MM.1S (cell line): ENCODE measurements around the gene KRTAP10-5.

ENCODE experiments used
- DNase-seq: peaks from one replicate; pipeline ENCODE4 v3.0.0-alpha.2; 2015
- H2AFZ ChIP-seq: fragments of 300-600 bp; sonication (generic); 2 replicates; pipeline ENCODE4 v1.6.0; 2016; ENCODE audit warnings: antibody characterized with exemption, low read length
- H3F3A ChIP-seq: fragments of 300-600 bp; sonication (generic); 2 replicates; pipeline ENCODE4 v1.6.1; 2016; ENCODE audit warnings: mild to moderate bottlenecking, antibody characterized with exemption, low read length, moderate library complexity, mixed read lengths; ENCODE audit not compliant: insufficient read depth
- H3K27ac ChIP-seq: fragments of 300-600 bp; sonication (generic); 2 replicates; pipeline ENCODE4 v1.5.1; 2016; ENCODE audit warnings: mild to moderate bottlenecking, low read length
- H3K27me3 ChIP-seq: fragments of 300-600 bp; sonication (generic); replicated peaks from 2 replicates; pipeline ENCODE4 v1.6.0; 2016; ENCODE audit warnings: low read length; ENCODE audit not compliant: insufficient read depth
- H3K36me3 ChIP-seq: fragments of 300-600 bp; sonication (generic); replicated peaks from 2 replicates; pipeline ENCODE4 v1.6.1; 2016; ENCODE audit warnings: mild to moderate bottlenecking, low read length, mixed read lengths; ENCODE audit not compliant: insufficient read depth
- H3K4me1 ChIP-seq: fragments of 300-600 bp; sonication (generic); 2 replicates; pipeline ENCODE4 v1.6.1; 2016; ENCODE audit warnings: low read length, mixed read lengths
- H3K4me2 ChIP-seq: fragments of 300-600 bp; sonication (generic); 2 replicates; pipeline ENCODE4 v1.6.0; 2016; ENCODE audit warnings: low read depth, low read length
- H3K4me3 ChIP-seq: fragments of 300-600 bp; sonication (generic); 2 replicates; pipeline ENCODE4 v1.5.1; 2016; ENCODE audit warnings: low read length, mixed read lengths
- H3K79me2 ChIP-seq: fragments of 300-600 bp; sonication (generic); 2 replicates; pipeline ENCODE4 v1.6.1; 2016; ENCODE audit warnings: mixed run types, low read length, mixed read lengths
- H3K9ac ChIP-seq: fragments of 300-600 bp; sonication (generic); 2 replicates; pipeline ENCODE4 v1.6.1; 2016; ENCODE audit warnings: low read length, mixed read lengths
- H3K9me2 ChIP-seq: fragments of 300-600 bp; sonication (generic); replicated peaks from 2 replicates; pipeline ENCODE4 v1.6.1; 2016; ENCODE audit warnings: mild to moderate bottlenecking, low read length, mixed read lengths; ENCODE audit not compliant: insufficient read depth
- H3K9me3 ChIP-seq: fragments of 300-600 bp; sonication (generic); replicated peaks from 2 replicates; pipeline ENCODE4 v1.6.1; 2016; ENCODE audit warnings: mild to moderate bottlenecking, low read length, mixed read lengths; ENCODE audit not compliant: insufficient read depth
- H4K20me1 ChIP-seq: fragments of 300-600 bp; sonication (generic); 2 replicates; pipeline ENCODE4 v1.6.1; 2016; ENCODE audit warnings: mild to moderate bottlenecking, low read length, moderate library complexity, mixed read lengths; ENCODE audit not compliant: insufficient read depth
- EZH2 ChIP-seq: fragments of 300-600 bp; sonication (generic); optimal IDR thresholded peaks from 2 replicates; pipeline ENCODE3; 2017; ENCODE audit warnings: low read depth, mild to moderate bottlenecking, antibody characterized with exemption, low read length, mixed read lengths
- EZH2phosphoT487 ChIP-seq: fragments of 300-600 bp; sonication (generic); IDR thresholded peaks from 2 replicates; pipeline ENCODE4 v1.6.1; 2018; ENCODE audit warnings: antibody characterized with exemption, low read length
- TF ChIP-seq, protein P1 (sequence below): fragments of 300-600 bp; sonication (generic); IDR thresholded peaks from 2 replicates; pipeline ENCODE4 v1.5.1; 2016; ENCODE audit warnings: antibody characterized with exemption, low read length, mixed read lengths

KRTAP10-5 gene

DNA sequence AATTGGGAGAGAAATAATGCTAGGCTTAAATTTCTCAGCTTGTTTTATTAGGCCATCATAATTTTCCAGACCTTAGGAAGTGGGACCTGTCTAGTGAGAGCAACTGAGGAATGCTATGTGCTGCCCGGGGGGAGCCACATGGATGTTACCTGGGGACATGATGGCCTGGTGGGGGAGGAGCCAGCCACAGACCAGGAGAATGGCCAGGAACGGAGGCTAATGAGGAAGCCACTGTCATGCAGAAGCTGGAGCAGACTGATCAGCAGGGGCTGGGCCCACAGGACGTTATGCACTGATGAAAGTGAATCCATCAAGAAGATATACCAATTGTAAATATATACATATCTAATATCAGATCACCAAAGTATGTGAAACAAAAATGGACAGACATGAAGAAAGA is 35.8 kb downstream of the KRTAP10-5 start:
- H3K9me2 ChIP-seq: no peaks in the 10 kb centered on the region
- no peaks in the 10 kb centered on the region for H3K79me2 ChIP-seq
- no peaks in the 10 kb centered on the region for H3K36me3 ChIP-seq
- H3K4me2 ChIP-seq: no peak overlapping the region
- TF ChIP-seq EZH2 (no peak), EZH2phosphoT487 (no peak)
- TF ChIP-seq, protein P1, sequence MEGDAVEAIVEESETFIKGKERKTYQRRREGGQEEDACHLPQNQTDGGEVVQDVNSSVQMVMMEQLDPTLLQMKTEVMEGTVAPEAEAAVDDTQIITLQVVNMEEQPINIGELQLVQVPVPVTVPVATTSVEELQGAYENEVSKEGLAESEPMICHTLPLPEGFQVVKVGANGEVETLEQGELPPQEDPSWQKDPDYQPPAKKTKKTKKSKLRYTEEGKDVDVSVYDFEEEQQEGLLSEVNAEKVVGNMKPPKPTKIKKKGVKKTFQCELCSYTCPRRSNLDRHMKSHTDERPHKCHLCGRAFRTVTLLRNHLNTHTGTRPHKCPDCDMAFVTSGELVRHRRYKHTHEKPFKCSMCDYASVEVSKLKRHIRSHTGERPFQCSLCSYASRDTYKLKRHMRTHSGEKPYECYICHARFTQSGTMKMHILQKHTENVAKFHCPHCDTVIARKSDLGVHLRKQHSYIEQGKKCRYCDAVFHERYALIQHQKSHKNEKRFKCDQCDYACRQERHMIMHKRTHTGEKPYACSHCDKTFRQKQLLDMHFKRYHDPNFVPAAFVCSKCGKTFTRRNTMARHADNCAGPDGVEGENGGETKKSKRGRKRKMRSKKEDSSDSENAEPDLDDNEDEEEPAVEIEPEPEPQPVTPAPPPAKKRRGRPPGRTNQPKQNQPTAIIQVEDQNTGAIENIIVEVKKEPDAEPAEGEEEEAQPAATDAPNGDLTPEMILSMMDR: no peak
- no peaks in the 10 kb centered on the region for H3K9me3 ChIP-seq
- H3F3A ChIP-seq: no peaks in the 10 kb centered on the region
- H2AFZ ChIP-seq: no peak overlapping the region
- H4K20me1 ChIP-seq: no peaks in the 10 kb centered on the region
- DNase-seq: no peak
- no peak overlapping the region for H3K4me3 ChIP-seq
- H3K27ac ChIP-seq: no peak overlapping the region
- H3K9ac ChIP-seq: no peak overlapping the region
- H3K27me3 ChIP-seq: peaks cover 94% of the 10 kb centered on the region
- H3K4me1 ChIP-seq: no peaks in the 10 kb centered on the region

DNA sequence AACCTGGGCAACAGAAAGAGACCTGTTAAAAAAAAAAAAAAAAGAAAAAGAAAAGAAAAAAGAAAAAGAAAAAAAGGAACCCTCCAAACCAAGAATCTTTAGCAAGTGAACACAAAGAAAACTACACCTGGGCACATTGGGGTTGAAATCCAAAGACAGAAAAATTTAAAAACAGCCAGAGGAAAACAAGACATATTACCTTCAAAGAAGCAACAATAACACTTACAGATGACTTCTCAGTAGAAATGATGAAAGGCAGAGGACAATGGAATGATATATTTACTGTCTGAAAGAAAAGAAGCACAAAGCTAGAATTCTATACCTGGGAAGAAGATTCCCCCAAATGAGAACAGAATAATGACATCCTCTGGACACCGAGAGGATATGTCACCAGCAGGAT is 37.7 kb downstream of the KRTAP10-5 start:
- Histone ChIP-seq H4K20me1 (no peaks in the 10 kb centered on the region), H3F3A (no peaks in the 10 kb centered on the region), H2AFZ (no peak overlapping the region), H3K9me3 (no peaks in the 10 kb centered on the region), H3K27ac (no peak overlapping the region), H3K79me2 (no peaks in the 10 kb centered on the region), H3K4me1 (no peaks in the 10 kb centered on the region), H3K4me3 (no peak overlapping the region), H3K36me3 (no peaks in the 10 kb centered on the region), H3K9me2 (no peaks in the 10 kb centered on the region), H3K27me3 (peaks cover 93% of the 10 kb centered on the region), H3K9ac (no peak overlapping the region), H3K4me2 (no peak overlapping the region)
- DNase-seq: no peak
- no peak for TF ChIP-seq EZH2
- TF ChIP-seq, protein P1: no peak
- no peak for TF ChIP-seq EZH2phosphoT487

DNA sequence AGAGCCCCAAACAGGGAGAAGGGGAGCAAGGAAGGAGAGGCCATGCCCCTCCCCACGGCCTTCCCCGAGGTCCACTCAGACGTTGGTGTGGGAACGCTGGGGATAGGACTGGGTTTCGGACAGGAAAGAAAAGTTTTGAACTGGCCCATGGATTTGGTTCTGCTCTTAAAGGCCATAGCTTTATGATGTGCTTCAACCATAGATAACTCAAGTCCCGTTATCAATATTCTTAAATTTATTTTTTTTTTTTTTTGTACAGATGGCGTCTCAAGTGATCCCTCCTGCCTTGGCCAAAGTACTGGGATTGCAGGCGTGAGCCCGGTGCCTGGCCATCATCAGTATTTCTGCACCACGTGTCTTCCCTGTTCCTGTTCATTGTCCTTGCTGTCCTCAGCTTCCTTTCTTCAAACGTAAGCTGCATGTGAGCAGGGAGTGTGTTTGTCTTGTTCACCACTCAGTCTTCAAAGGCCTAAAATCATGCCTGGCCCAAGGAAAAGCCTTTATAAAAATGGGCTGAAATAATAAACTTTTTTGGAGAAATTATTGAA is 39.6 kb downstream of the KRTAP10-5 start:
- no peaks in the 10 kb centered on the region for H3K36me3 ChIP-seq
- no peaks in the 10 kb centered on the region for H4K20me1 ChIP-seq
- no peaks in the 10 kb centered on the region for H3F3A ChIP-seq
- no peaks in the 10 kb centered on the region for H3K4me1 ChIP-seq
- H3K9ac ChIP-seq: no peak overlapping the region
- TF ChIP-seq EZH2 (no peak), EZH2phosphoT487 (no peak)
- TF ChIP-seq, protein P1: no peak
- no peaks in the 10 kb centered on the region for H3K79me2 ChIP-seq
- no peak overlapping the region for H3K4me3 ChIP-seq
- H3K4me2 ChIP-seq: no peak overlapping the region
- H3K27me3 ChIP-seq: peaks cover 93% of the 10 kb centered on the region
- no peak overlapping the region for H2AFZ ChIP-seq
- H3K9me3 ChIP-seq: no peaks in the 10 kb centered on the region
- no peaks in the 10 kb centered on the region for H3K9me2 ChIP-seq
- no peak overlapping the region for H3K27ac ChIP-seq
- DNase-seq: no peak
